GM19351 (cell line): ENCODE measurements around the gene ATP10A.
A peak's percentile ranks its signal among the peaks of the same experiment; 100 is the strongest.

ENCODE experiments used
- ATAC-seq: cut with Tn5 transposase; IDR thresholded peaks from one replicate; pipeline ENCODE4 v1.9.1; 2021; ENCODE audit warnings: mild to moderate bottlenecking, moderate library complexity; ENCODE audit not compliant: unreplicated experiment

ATP10A gene

DNA sequence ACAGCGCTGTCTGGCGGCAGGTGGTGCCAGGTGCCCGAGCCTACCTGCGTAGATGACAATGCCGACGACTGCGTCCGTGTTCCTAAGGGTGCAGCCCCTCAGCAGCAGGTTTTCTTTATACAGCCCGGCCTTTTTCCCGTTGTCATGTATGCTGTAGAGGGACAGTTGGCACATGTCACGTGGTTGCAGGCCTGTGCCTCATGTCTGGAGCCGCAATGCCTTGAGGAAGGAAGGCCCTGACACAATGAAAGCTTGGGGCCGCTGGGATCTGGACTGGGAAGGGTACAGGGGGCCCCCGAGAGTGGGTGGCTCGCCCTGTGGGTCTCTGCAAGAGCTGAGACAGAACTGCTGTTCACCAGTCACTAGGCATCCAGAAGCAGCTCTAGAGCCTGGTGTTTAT lies 136.0 kb downstream of the ATP10A start:
- ATAC-seq: no peak

- ATAC-seq: no peak
Observed at GRCh38 chr15:25725758-25726157, 137.4 kb downstream of the ATP10A start.

GRCh38 chr15:25724899-25725298 lies 138.2 kb downstream of the ATP10A start:
- no peak for ATAC-seq

- ATAC-seq: no peak
Observed at GRCh38 chr15:25721605-25721955, 141.5 kb downstream of the ATP10A start.

DNA sequence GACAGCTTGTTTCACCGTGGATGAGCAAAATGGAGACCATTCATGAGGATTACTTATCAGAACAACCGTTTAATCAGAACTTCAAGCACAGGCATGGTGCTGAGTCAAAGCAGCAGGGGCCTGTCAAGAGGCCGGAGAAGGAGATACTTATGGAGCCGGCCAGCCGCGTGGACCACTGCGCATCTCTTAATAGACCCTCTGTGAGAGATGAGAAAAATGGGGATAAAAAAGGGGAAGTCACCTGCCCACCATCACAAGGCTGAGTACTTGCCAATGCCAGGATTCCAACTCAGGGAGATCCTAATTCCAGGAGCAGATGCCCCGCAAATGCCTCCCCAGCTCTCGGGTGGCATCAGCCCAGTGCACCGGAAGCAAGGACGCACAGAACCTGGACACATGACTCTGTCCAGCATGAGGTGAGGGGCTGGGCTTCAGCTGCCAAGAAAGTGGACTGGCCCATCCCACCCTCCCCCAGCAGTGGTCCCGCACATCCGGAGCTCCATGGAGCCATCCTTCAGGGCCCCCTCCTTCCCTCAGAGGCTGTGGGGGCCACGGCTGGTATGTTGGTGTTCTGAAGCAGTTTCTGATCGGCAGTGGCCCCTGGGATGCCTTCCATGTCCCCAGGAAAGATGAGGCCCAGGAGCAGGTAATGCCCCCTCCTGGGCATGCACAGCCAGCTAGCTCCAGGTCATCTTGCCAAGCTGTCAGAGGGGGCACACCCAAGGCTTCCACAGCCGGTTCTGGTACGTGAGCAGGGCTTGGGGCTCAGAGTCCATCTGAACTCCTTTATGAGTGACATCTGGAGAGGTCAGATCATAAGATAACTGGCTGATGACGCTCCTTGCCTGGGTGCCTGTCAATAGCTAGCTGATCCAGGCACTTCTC lies 143.8 kb downstream of the ATP10A start:
- no peak for ATAC-seq

- ATAC-seq: no peak
Observed at GRCh38 chr15:25718597-25718996, 144.5 kb downstream of the ATP10A start.

DNA sequence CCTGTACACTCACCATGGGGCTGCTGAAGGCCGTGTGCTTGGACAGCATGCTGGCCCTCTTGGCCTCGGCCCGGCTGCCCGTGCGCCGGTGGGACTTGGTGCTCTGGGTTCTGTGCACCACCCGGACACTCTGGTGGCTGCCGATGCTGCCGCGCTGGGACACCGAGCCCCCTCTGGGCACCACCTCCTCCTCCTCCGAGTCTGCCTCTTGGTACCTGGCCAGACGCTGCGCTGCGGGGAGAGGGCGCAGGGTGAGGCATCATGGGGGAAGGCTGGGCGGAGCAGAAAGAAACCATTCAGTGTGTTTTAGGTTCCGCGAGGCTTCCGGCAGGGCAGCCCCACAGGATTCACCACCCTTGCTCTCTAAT lies 145.0 kb downstream of the ATP10A start:
- ATAC-seq: no peak

- no peak for ATAC-seq
Observed at GRCh38 chr15:25717457-25718168, 145.5 kb downstream of the ATP10A start.

DNA sequence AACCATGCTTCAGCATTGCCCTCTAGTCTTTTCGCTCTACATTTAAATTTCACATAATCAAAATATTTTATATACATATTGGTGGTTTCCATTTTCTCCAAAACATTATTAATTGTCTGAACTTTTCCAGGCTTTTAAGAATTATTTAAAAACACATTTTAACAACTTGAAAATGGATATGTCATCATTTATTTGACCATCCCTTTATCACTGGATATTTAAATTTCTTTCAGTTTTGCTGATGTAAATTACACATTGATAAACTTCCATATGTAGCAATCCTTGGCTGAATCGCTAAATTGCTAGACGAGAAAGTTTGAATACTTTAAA lies 146.0 kb downstream of the ATP10A start:
- ATAC-seq: no peak

- ATAC-seq: no peak
Observed at GRCh38 chr15:25716414-25717126, 146.6 kb downstream of the ATP10A start.

- no peak for ATAC-seq
Observed at GRCh38 chr15:25715536-25716413, 147.4 kb downstream of the ATP10A start.

DNA sequence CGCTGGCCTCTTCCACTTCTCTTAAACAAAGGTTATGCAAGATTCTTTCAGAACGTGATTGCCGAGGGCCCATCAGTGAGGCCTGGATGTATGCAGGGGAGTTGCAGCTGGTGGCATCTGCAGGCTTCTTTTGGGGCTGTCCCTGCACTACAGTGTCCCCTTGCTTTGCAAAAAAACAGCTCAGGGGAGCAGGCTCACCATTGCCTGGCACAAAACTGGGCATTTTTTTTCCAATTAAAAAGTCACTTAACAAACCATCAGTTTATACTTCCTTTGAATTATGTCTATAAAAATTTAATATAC lies 148.6 kb downstream of the ATP10A start:
- ATAC-seq: no peak

DNA sequence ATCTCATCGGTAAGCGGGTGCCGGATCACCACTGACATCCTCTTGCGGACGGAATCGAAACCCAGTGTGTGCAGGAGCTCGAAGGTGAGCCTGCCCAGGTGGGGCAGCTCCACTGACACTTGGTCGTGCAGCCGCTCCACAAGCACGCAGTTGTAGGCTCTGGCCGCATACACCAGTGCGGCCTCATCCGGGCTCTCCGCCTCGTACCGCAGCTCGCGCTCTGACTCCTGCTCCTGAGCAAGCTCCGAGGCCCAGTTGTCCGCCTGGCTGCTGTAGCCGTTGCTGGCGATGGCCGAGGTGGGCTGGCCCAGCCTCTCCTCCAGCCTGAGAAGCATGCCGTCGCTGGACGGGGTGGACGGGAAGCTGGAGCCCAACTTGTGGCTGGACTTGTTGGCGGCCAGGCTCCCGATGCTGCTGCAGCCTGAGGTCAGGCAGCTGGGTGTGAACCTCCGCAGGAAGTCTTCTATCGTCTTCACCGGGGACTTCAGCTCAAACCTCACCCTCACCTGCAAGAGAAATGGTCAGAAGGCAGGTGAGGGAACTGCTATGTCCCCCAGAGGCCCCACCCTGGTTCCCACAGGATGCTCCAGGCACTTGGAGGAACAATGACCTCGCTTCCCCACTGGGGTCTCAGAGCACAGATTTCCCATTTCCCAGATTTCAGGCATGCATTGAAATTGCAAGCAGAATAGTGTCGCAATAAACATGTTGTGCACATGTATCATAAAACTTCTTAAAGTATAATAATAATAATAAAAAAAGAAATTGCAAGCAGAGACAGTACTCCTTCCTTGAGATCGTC lies 149.2 kb downstream of the ATP10A start:
- no peak for ATAC-seq

GRCh38 chr15:25712961-25713355 lies 150.2 kb downstream of the ATP10A start:
- ATAC-seq: no peak

DNA sequence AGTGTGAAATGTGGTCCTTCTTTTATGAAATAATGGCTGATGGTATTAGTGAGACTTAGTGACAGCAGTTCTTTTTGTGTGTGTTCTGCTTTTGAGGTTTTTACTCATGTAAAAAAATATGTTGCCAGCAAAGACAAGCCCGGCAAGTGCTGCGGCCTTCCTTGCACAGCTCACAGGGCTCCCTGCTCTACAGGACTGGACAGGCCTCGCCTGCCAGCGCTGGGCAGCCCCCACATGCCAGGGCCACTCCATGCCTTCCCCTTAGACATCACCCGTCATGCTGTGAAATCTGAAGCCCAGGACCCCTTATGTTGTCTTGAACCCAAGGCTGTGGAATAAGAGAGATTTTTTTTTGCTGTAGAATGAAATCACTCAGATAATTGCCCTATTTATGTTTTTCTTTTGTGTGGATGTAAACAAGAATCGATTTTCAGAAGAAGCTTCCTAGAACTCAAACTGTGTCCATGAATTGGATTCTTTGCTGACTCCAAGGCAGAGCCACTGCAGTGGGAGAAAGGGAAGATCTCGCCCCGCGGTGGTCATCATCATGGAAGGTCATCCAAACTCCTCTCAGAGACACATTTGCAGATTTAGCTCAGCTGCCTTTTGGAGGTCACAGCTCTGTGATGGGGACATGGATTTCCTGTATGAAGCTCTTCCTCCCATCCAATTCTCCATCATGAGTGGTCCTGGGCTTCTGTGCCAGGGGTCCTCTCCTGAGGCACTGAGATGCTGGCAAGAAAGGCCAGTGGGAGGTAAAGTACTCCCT lies 150.8 kb downstream of the ATP10A start:
- ATAC-seq: no peak

DNA sequence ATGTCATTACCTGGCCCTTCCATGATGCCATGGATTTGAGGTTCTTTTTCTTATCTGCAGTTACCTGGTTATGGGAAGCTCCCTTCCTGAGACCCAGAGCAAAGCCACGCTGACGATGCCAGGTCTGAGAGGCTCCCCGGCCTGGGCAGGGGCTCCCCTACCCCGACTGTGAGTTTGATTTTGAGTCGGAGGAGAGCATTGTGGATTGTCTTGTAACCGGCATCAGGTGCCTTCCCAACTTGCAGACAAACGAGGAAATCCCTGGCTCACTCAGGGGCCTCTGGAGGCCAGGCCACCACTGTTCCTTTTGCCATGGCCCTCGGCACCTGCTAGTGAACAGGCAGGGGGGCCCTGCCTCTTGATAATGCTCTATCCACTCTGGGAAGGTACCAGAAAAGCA lies 151.4 kb downstream of the ATP10A start:
- no peak for ATAC-seq

DNA sequence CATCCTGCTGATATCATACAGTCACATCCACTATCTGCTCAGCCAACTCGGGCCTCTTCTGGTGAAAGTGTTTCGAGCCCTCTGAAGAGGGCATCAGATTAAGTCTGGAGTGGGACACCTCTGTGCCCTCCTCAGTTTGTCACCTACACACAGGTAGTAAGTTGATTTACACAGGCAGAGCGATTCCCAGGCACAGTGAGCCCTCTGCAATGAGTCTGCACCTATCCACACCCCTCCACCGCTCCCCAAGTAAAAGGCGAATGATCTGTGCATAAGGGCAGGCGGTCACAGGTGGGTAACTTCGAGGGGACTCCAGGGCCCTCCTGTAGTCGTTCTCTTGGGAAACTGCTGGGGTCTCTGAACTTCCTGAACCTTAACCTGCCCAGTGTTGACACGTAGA lies 152.0 kb downstream of the ATP10A start:
- ATAC-seq: no peak

GRCh38 chr15:25710184-25710583 lies 152.9 kb downstream of the ATP10A start:
- ATAC-seq: peak; percentile 70

GRCh38 chr15:25709437-25710159 lies 153.5 kb downstream of the ATP10A start:
- ATAC-seq: no peak
